Esophagus (tissue), 2 donors: ENCODE data around the gene ZNF585A. TPM values are rescaled to one million over a fixed set of nuclear protein-coding genes. Genes with fewer than 3 reads are reported as not detected.
A peak's percentile ranks its signal among the peaks of the same experiment; 100 is the strongest.
"Not testable (repeated sequence)": the region's sequence is repeated elsewhere in the genome, so short reads cannot be mapped to it uniquely, and the experiment has no call there.

ENCODE experiments used
- H3K27ac ChIP-seq, 2 donors: one replicate each; pipeline ENCODE4 v1.5.1; 2013; ENCODE audit warnings: low read depth in 2 of 2, mild to moderate bottlenecking in 2 of 2, inconsistent platforms in 1 of 2, low read length in 1 of 2, moderate library complexity in 1 of 2
- H3K27me3 ChIP-seq, 2 donors: one replicate each; pipeline ENCODE4 v1.6.1; 2013; ENCODE audit warnings: low read length in 2 of 2, control low read depth in 1 of 2, mild to moderate bottlenecking in 1 of 2; ENCODE audit not compliant: insufficient read depth in 2 of 2, control insufficient read depth in 1 of 2
- H3K36me3 ChIP-seq, 2 donors: one replicate each; pipeline ENCODE4 v1.6.1; 2013; ENCODE audit warnings: low read length in 1 of 2; ENCODE audit not compliant: control insufficient read depth in 2 of 2, insufficient read depth in 2 of 2
- H3K4me1 ChIP-seq, 2 donors: one replicate each; pipeline ENCODE4 v1.6.1; 2013; ENCODE audit warnings: low read length in 1 of 2; ENCODE audit not compliant: control insufficient read depth in 2 of 2, insufficient read depth in 2 of 2
- H3K4me3 ChIP-seq, 2 donors: one replicate each; pipeline ENCODE4 v1.5.1; 2013; ENCODE audit warnings: low read length in 2 of 2, mild to moderate bottlenecking in 2 of 2, low read depth in 1 of 2, moderate library complexity in 1 of 2
- H3K9me3 ChIP-seq, 2 donors: one replicate each; pipeline ENCODE4 v1.6.1; 2013; ENCODE audit warnings: mild to moderate bottlenecking in 2 of 2, low read depth in 1 of 2, low read length in 1 of 2, moderate library complexity in 1 of 2; ENCODE audit not compliant: control insufficient read depth in 2 of 2, insufficient read depth in 1 of 2
- WGBS, 2 donors: extraction: QIAGEN DNeasy Blood & Tissue Kit; methylation state at CpG; one replicate each; pipeline ENCODE4 v1.1.7; 2013; 5-methylcytosine and 5-hydroxymethylcytosine counted together
- polyA plus RNA-seq, 2 donors: library from polyadenylated mRNA; stranded (reverse); fragments of 200-250 nt; gene quantifications; one replicate each; pipeline ENCODE4 v1.2.3, GENCODE V29; 2013
- donor health status: healthy with polysubstance abuse.
- donor health status: Bipolar disorder and iron deficiency.

Gene ZNF585A
- polyA plus RNA-seq, result 10 to 100 TPM; 10.8 to 13.9 TPM

DNA sequence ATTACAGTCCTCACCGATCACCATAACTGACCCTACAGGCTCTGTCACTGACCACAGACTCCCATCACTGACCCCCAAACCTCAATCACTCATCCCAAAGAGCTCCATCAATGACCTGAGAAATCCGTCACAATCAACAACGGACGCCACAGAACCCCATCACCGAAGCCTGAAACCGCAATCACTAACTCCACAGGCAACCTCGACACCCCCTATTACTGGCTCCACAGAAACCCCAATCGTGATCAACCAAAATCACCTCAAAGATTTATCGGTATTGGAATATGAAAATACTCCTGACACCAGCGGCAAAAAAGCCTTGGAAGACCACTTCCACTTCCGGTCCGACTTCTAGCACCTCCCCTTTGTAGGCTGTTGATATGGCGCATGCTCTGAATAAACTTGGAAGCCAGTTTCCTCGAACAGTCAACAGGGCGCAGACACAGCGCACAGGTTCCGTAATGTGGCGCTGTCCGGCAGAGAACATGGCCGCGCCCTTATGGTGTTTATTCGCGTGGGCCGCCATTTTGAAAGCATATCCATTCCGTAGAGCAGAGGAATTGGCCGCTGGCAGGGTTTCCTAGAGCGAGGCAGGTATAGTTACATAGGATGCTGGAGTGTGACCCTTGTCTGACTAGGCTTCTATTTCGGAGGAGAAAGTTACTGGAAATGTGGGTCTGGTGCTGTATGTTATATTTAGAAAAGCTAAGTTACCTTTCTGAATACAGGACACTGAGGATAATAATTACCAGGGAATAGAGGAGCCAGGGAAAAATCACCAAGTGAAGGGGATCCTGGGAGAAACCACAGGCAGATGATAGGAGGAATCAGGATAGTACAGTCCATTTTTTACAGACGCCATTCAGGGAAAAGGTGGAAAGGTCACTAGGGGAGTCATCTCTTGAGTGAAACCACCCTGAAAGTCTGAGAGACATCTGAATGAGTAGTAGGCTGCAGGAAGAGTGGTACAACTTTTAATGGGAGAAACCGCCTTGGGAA lies at the start of gene ZNF585A:
TSS of gene ZNF585A (minus strand) at position 328 of the 999 bp plus-strand sequence. CDS start 2,785 bp downstream, outside the sequence.
- peaks cover 0 to 4% of the 10 kb centered on the region in 2 donors for H3K9me3 ChIP-seq
- peaks cover 6 to 7% of the 10 kb centered on the region in 2 donors for H3K36me3 ChIP-seq
- H3K27ac ChIP-seq, result peak within 1 kb of the TSS; percentile 55 to 81
- H3K4me3 ChIP-seq, result peak within 1 kb of the TSS; percentile 77 to 80
- H3K27me3 ChIP-seq, result no peaks in the 10 kb centered on the region
- H3K4me1 ChIP-seq, result no peaks in the 10 kb centered on the region
- 4 to 5% methylated on average over 30 of the region's 30 CpGs for WGBS, 2 donors

DNA sequence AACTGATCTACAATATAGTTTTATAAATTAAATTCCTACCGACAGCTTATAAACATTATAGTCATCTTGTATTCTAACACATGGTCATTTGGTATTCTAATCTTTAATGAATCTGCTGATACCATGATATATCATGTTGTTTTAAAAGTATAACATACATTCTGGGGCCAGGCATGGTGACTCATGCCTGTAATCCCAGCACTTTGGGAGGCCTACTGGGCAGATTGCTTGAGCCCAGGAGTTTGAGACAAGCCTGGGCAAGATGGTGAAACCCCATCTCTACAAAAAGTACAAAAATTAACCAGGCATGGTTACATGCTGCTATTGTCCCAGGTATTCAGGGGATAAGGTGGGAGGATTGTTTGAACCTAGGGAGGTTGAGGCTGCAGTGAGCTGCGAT lies 48.6 kb upstream of the ZNF585A start:
- WGBS, 2 donors, result 76 to 83% methylated on average over 2 of the region's 2 CpGs
- peaks cover 0 to 2% of the 10 kb centered on the region in 2 donors for H3K36me3 ChIP-seq
- H3K4me1 ChIP-seq, result no peaks in the 10 kb centered on the region
- peaks cover 0 to 2% of the 10 kb centered on the region in 2 donors for H3K9me3 ChIP-seq
- no peak overlapping the region for H3K27ac ChIP-seq
- no peak overlapping the region for H3K4me3 ChIP-seq
- H3K27me3 ChIP-seq, result no peaks in the 10 kb centered on the region

DNA sequence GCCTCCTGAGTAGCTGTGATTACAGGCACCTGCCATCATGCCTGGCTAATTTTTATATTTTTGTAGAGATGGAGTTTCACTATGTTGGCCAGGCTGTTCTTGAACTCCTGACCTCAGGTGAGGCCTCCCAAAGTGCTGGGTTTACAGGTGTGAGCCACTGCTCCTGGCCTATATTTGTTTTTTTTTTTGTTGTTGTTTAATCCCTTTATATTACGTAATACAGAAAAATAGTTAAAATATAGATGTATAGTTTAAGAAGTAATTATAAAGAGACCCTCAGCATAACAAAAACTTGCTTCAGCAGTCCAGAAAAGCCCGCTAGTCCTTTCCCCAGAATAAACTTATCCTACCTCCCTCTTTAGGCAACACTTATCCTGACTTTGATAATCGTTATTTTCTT lies 47.9 kb upstream of the ZNF585A start:
- Histone ChIP-seq H3K4me1 (no peaks in the 10 kb centered on the region), H3K27ac (no peak overlapping the region), H3K27me3 (no peaks in the 10 kb centered on the region), H3K36me3 (no peaks in the 10 kb centered on the region), H3K4me3 (no peak overlapping the region), H3K9me3 (peaks cover 0 to 2% of the 10 kb centered on the region in 2 donors)
- 94 to 97% methylated on average over 3 of the region's 3 CpGs for WGBS, 2 donors

DNA sequence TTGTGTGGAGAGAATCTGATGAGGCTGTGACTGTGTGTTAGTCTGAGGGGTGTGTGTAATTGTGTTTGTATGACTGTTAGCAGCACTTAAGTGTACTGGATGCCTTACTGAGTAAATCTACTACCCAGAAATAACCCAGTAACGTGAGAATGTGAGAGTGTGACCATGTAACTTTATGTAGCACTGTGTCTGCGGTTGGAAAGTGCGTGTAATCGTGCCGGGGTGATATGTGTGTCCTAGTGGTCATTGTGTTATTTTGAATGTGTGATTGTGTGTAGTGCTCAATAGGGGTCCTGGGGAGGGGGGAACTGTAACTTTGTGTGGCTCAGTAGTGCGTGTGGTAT lies 46.1 kb upstream of the ZNF585A start:
- H3K27ac ChIP-seq, result peak overlapping the region; percentile 94 to 98

DNA sequence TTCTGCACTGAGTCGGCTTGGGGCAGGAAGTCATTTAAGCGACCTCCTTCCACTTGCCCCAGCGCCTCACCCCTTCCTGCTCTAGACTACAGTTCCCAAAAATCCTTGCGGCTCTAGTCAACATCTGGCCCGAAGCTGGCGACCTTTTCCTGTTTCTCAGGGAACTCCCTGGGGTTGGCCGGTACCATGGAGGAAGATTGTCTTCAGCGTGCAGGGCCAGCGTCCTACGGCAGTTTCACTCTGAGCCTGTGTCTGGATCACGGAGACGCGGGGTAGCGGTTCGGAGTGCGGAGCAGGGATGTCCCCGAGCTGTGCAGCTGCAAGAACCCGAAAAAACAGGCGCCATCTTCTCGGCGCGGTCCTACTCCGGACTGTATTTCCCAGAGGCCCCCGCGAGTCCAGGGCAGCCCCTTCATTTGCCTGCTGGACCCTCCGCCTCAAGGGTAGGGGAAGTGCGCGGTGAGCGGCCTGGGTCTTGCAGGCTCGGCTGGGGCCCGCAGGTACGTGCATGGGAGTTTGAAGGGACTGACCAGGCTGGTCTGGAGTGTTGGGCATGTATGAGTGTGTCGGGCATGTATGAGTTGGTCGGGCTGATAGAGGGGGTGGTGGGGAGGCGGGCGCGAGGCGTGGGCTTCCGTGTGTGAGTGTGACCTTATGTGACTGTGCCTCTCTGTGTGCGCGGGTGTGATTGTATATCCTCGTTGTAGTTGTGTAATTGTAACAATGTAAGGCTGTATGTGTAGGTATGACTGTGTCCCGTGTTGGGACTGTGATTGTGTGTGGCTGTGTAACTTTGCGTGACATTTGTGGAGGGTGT lies 45.5 kb upstream of the ZNF585A start, which contains the start of gene ZNF383:
TSS of gene ZNF383 (plus strand) at position 440 of the 817 bp plus-strand sequence. CDS start 12,240 bp downstream, outside the sequence.
- H3K27me3 ChIP-seq, result no peaks in the 10 kb centered on the region
- H3K27ac ChIP-seq, result peak within 1 kb of the TSS; percentile 94 to 98
- 0% methylated on average over 43 to 44 of the region's 44 CpGs for WGBS, 2 donors
- H3K36me3 ChIP-seq, result no peaks in the 10 kb centered on the region
- no peaks in the 10 kb centered on the region for H3K9me3 ChIP-seq
- no peaks in the 10 kb centered on the region for H3K4me1 ChIP-seq
- H3K4me3 ChIP-seq, result peak within 1 kb of the TSS; percentile 78 to 90

More for the DNA sequence above, 46.1 kb upstream of the ZNF585A start:
- no peaks in the 10 kb centered on the region for H3K4me1 ChIP-seq
- no peaks in the 10 kb centered on the region for H3K36me3 ChIP-seq
- H3K4me3 ChIP-seq, result peak overlapping the region; percentile 78 to 90
- H3K27me3 ChIP-seq, result no peaks in the 10 kb centered on the region
- no peaks in the 10 kb centered on the region for H3K9me3 ChIP-seq
- 15 to 21% methylated on average over 6 of the region's 6 CpGs for WGBS, 2 donors

DNA sequence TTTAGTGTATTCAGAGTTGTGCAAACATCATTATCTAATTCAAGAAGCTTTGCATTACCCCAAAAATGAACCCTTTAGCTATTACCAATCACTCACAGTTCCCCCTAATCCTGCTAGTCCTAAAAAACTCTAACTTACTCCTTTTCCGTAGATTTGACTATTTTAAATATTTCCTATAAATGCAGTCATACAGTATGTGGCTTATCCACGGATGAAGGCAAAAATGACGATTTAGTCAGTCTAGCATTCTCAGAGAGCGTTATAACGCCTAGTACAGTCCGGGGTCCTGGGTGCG lies 44.9 kb upstream of the ZNF585A start:
- Histone ChIP-seq H3K9me3 (no peaks in the 10 kb centered on the region), H3K4me3 (peak overlapping the region; percentile 78 to 90), H3K36me3 (no peaks in the 10 kb centered on the region), H3K27ac (peak overlapping the region; percentile 94 to 98), H3K4me1 (no peaks in the 10 kb centered on the region), H3K27me3 (no peaks in the 10 kb centered on the region)
- 0 to 1% methylated on average over 7 of the region's 7 CpGs for WGBS, 2 donors

DNA sequence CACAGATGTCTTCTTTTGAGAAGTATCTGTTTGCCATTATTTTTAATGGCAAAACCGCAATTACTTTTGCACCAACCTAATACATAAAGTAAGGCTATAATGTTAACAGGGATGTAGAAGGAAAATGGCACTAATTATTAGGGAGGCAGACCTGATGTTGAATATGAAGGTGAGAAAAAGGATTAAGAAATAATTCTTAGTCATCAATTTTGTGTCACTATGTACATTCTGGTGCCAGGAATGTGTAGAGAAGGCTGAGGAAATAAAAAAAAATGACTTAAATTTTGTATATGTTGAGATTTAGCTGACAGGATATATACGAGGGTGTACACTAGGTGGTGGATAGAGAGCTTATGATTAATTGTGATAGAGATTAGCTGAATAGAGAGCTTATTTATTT lies 25.3 kb upstream of the ZNF585A start:
- 77 to 81% methylated on average over 2 of the region's 2 CpGs for WGBS, 2 donors
- peaks cover 0 to 10% of the 10 kb centered on the region in 2 donors for H3K36me3 ChIP-seq
- peaks cover 0 to 6% of the 10 kb centered on the region in 2 donors for H3K9me3 ChIP-seq
- no peak overlapping the region for H3K27ac ChIP-seq
- no peaks in the 10 kb centered on the region for H3K27me3 ChIP-seq
- no peaks in the 10 kb centered on the region for H3K4me1 ChIP-seq
- no peak overlapping the region for H3K4me3 ChIP-seq

DNA sequence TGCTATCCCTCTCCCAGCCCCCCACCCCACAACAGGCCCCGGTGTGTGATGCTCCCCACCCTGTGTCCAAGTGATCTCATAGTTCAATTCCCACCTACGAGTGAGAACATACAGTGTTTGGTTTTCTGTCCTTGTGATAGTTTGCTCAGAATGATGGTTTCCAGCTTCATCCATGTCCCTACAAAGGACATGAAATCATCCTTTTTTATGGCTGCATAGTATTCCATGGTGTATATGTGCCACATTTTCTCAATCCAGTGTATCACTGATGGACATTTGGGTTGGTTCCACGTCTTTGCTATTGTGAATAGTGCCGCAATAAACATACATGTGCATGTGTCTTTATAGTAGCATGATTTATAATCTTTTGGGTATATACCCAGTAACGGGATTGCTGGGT lies 24.6 kb upstream of the ZNF585A start:
- not testable (repeated sequence) for H3K4me3 ChIP-seq, H3K4me1 ChIP-seq, H3K9me3 ChIP-seq, H3K27ac ChIP-seq, H3K36me3 ChIP-seq, H3K27me3 ChIP-seq
- 98% methylated on average over 5 of the region's 5 CpGs for WGBS, 2 donors

DNA sequence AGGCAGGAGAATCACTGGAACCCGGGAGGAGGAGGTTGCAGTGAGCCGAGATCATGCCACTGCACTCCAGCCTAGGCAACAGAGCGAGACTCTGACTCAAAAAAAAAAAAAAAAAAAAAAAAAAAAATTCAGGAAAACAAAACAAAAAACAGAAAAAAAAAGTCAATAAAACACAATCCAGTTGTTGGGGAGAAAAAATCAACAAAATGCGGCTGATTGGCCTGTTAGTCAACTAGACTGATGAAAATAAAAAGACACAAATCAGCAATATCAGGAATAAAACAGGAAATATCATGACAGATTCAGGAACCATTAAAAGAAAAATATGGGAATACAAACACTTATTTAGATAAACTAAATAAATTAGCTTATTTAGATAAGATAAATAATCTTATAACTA lies 22.8 kb upstream of the ZNF585A start:
- H3K9me3 ChIP-seq, result not testable (repeated sequence)

More for the DNA sequence above, 22.8 kb upstream of the ZNF585A start:
- 99 to 100% methylated on average over 4 of the region's 4 CpGs for WGBS, 2 donors
- H3K36me3 ChIP-seq, H3K4me3 ChIP-seq, H3K4me1 ChIP-seq, H3K27ac ChIP-seq, H3K27me3 ChIP-seq: not testable (repeated sequence)
